Left ventricle myocardium inferior (tissue), 1 donor: ENCODE data around the gene MAMDC2. TPM values are rescaled to one million over a fixed set of nuclear protein-coding genes. Genes with fewer than 3 reads are reported as not detected.
A peak's percentile ranks its signal among the peaks of the same experiment; 100 is the strongest.

Source experiments
- DNase-seq: peaks from one replicate; pipeline ENCODE4 v3.0.0-alpha.2; 2020
- H3K27ac ChIP-seq: fragments of 200-600 bp; replicated peaks from 2 replicates; pipeline ENCODE4 v1.8.0; 2021
- H3K27me3 ChIP-seq: fragments of 200-600 bp; 2 replicates; pipeline ENCODE4 v1.8.0; 2021; ENCODE audit warnings: low read depth
- H3K36me3 ChIP-seq: fragments of 200-600 bp; 2 replicates; pipeline ENCODE4 v1.8.0; 2021
- H3K4me1 ChIP-seq: fragments of 200-600 bp; 2 replicates; pipeline ENCODE4 v1.8.0; 2021
- H3K4me3 ChIP-seq: fragments of 200-600 bp; 2 replicates; pipeline ENCODE4 v1.8.0; 2021; ENCODE audit warnings: mild to moderate bottlenecking, moderate library complexity
- H3K9me3 ChIP-seq: fragments of 200-600 bp; replicated peaks from 2 replicates; pipeline ENCODE4 v1.8.0; 2021
- CTCF ChIP-seq: fragments of 200-600 bp; IDR thresholded peaks from 2 replicates; pipeline ENCODE4 v1.8.0; 2021; ENCODE audit warnings: antibody characterized with exemption, mild to moderate bottlenecking, borderline replicate concordance
- intact Hi-C: fragments of 100-400 bp; cut with micrococcal nuclease; formaldehyde crosslinking; loops from one replicate; pipeline ENCODE4 v1.11.0; 2022
- total RNA-seq: library from RNA; stranded (reverse); fragmentation: NEBNext Ultra II Directional; extraction: Animal tissue kit (Norgen Biotek cat#: 25700); gene quantifications from one replicate; pipeline ENCODE4 v1.2.1, GENCODE V29; 2021
- donor health status: DM: no; HTN: yes; CAD: no; lungs with severe emphysema.

The MAMDC2 gene
- total RNA-seq, 1 donor from 2014 or later: 9.0 TPM

DNA sequence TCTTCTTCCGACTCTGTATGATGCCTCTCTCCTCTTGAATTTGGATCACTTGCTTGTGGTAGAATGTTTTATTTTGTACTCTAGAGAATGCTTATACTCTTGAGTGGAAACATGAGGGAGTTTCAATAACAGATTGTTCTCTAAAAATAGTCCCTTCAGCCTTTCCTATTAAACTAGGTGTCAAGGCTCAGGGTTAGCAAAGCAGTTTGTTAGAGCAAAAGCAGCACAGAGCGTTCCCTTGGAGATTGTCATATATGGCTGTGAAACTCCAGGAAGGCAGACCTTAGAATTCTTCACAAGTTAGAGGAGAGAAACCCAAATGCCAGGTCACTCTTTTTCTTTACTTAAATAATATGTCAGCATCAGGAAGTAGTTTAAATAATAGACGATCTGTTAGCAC, 33.0 kb downstream of the MAMDC2 start:
- TF ChIP-seq CTCF: no peak
- H3K9me3 ChIP-seq: no peaks in the 10 kb centered on the region
- no peak overlapping the region for H3K4me3 ChIP-seq
- peak overlapping the region; percentile 55 for H3K27ac ChIP-seq
- DNase-seq: no peak
- intact Hi-C loops: no loop called here
- no peaks in the 10 kb centered on the region for H3K36me3 ChIP-seq
- no peaks in the 10 kb centered on the region for H3K27me3 ChIP-seq
- peaks cover 54% of the 10 kb centered on the region for H3K4me1 ChIP-seq

GRCh38 chr9:70079417-70080037, 35.9 kb downstream of the MAMDC2 start:
- no peak overlapping the region for H3K4me3 ChIP-seq
- TF ChIP-seq CTCF: no peak
- no peak for DNase-seq
- peak overlapping the region; percentile 77 for H3K27ac ChIP-seq
- intact Hi-C loops: no loop called here
- no peaks in the 10 kb centered on the region for H3K9me3 ChIP-seq
- H3K4me1 ChIP-seq: peaks cover 66% of the 10 kb centered on the region
- H3K36me3 ChIP-seq: no peaks in the 10 kb centered on the region
- no peaks in the 10 kb centered on the region for H3K27me3 ChIP-seq

DNA sequence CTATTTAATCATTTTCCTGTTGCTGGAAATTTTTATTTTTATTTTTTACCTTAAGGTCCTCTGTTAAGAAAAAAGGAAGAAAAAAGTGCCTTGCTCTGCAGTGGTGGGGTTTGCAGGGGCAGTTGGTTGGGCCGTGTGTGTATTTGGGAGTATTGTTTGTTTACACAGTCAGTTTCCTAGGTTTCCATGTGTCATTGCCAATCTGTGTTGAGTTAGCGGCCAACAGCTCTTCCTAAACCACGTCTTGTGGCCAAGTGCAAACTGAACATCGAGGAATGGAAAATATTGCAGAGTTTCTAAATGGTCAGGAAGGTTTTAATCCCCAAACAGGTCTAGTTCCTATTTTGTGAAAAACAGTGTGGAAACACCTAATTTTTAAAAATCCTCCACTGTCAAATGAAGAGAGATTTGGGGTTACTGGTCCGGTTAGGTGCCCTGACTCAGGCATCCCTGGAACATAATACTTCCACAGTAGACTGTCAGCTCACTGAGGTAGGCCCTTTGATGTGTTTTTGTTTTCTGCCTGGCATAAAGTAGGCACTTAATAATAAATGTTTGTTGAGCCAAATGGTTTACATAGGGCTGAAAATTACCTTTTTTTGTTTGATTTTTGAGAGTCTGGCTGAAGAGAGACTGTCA, 37.0 kb downstream of the MAMDC2 start:
- H3K4me1 ChIP-seq: peaks cover 66% of the 10 kb centered on the region
- H3K4me3 ChIP-seq: no peak overlapping the region
- intact Hi-C loops: no loop called here
- H3K27ac ChIP-seq: peak overlapping the region; percentile 77
- no peaks in the 10 kb centered on the region for H3K27me3 ChIP-seq
- TF ChIP-seq CTCF: no peak
- no peak for DNase-seq
- no peaks in the 10 kb centered on the region for H3K9me3 ChIP-seq
- no peaks in the 10 kb centered on the region for H3K36me3 ChIP-seq

DNA sequence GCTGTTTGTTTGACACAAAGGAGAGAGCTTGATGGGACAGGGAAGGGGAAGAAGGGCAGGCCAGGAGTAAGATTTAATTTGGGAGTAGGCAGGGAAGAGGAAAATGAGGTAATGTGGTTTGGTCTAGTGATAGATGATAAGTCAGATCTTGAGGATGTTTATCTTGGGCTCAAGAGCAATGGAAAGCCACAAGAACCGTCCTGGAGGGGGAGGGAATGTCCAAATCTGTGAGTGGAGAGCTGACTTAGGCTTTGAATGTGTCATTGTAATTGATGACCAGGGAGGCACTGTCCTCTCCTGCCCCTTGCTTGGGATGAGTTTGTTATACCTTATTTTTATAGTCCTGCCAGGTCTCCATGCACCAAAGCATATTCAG, 37.5 kb downstream of the MAMDC2 start:
- H3K9me3 ChIP-seq: no peaks in the 10 kb centered on the region
- intact Hi-C loops: no loop called here
- no peak for TF ChIP-seq CTCF
- no peak for DNase-seq
- H3K36me3 ChIP-seq: no peaks in the 10 kb centered on the region
- no peaks in the 10 kb centered on the region for H3K27me3 ChIP-seq
- peaks cover 65% of the 10 kb centered on the region for H3K4me1 ChIP-seq
- H3K4me3 ChIP-seq: no peak overlapping the region
- peak overlapping the region; percentile 77 for H3K27ac ChIP-seq

DNA sequence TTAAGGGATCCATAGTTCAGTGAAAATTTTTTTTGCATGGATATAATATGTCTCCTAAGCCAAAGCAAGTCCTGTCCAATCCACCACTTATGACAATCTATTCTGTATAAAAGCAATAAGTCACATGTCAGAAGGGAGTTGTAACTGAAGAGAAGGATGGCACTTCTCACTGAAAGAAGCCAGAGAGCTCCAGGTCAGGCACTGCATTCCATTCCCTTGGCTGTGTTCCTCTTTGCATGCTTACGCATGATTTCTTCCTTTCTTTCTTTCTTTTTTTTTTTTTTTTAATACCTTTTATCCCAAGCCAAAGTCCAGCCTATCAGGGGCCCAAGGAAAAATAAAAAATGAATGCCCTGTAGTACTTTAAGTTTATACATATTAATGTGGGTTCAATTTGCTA, 39.8 kb downstream of the MAMDC2 start:
- intact Hi-C loops: no loop called here
- DNase-seq: no peak
- Histone ChIP-seq H3K9me3 (no peaks in the 10 kb centered on the region), H3K4me1 (peaks cover 60% of the 10 kb centered on the region), H3K27me3 (no peaks in the 10 kb centered on the region), H3K36me3 (no peaks in the 10 kb centered on the region), H3K27ac (no peak overlapping the region), H3K4me3 (no peak overlapping the region)
- no peak for TF ChIP-seq CTCF
